ENCODE results near the gene ELMOD1. TPM values are rescaled to one million over a fixed set of nuclear protein-coding genes. Genes with fewer than 3 reads are reported as not detected.

ELMOD1 gene
- total RNA-seq, 2 experiments from 2014 or later: not detected

GRCh38 chr11:107587306-107587979 is 3.5 kb upstream of the ELMOD1 start:
- Mint-ChIP-seq H3K27ac (no peak overlapping the region), H3K4me1 (ENCODE audit: low read depth) (peaks cover 22% of the 10 kb centered on the region)
- POLR2A ChIA-PET: no interaction called here

GRCh38 chr11:107591378-107592230 is 657 bp downstream of the ELMOD1 start:
- ATAC-seq: peak; percentile 45
- H3K27me3 Mint-ChIP-seq (ENCODE audit: low read depth): peaks cover 77% of the 10 kb centered on the region
- DNase-seq: peak; percentile 27
- peaks cover 22% of the 10 kb centered on the region for H3K4me1 Mint-ChIP-seq (ENCODE audit: low read depth)
- H3K36me3 Mint-ChIP-seq (ENCODE audit: low read depth): no peaks in the 10 kb centered on the region
- H3K4me3 Mint-ChIP-seq: peak overlapping the region; percentile 68
- H3K27ac Mint-ChIP-seq: no peak overlapping the region
- ChIA-PET POLR2A (interaction anchor here (1.0 to 1.4 kb wide), 2 partner anchors 27 to 28 kb away, joined by 3 to 4 read pairs; no protein-coding TSS in a partner anchor), CTCF (interaction anchor here (1.0 to 2.2 kb wide), 3 partner anchors 19 to 98 kb away, joined by 3 to 5 read pairs (median 3); no protein-coding TSS in a partner anchor)
- no peaks in the 10 kb centered on the region for H3K9me3 Mint-ChIP-seq (ENCODE audit: insufficient read depth)

More at GRCh38 chr11:107587306-107587979, 3.5 kb upstream of the ELMOD1 start:
- ATAC-seq (no peak), DNase-seq (no peak)
- Mint-ChIP-seq H3K27me3 (ENCODE audit: low read depth) (peaks cover 68% of the 10 kb centered on the region), H3K9me3 (ENCODE audit: insufficient read depth) (no peaks in the 10 kb centered on the region), H3K4me3 (no peak overlapping the region), H3K36me3 (ENCODE audit: low read depth) (no peaks in the 10 kb centered on the region)
- CTCF ChIA-PET: interaction anchor here (1.8 kb wide), 1 partner anchor 24 kb away, joined by 4 read pairs; no protein-coding TSS in a partner anchor

- peaks cover 74% of the 10 kb centered on the region for H3K27me3 Mint-ChIP-seq (ENCODE audit: low read depth)
- ChIA-PET CTCF (interaction anchor here (1.0 to 2.2 kb wide), 3 partner anchors 20 to 97 kb away, joined by 3 to 5 read pairs (median 3); no protein-coding TSS in a partner anchor), POLR2A (interaction anchor here (1.0 to 1.4 kb wide), 2 partner anchors 27 to 29 kb away, joined by 3 to 4 read pairs; no protein-coding TSS in a partner anchor)
- H3K4me3 Mint-ChIP-seq: peak overlapping the region; percentile 68
- H3K27ac Mint-ChIP-seq: no peak overlapping the region
- no peak for ATAC-seq
- H3K36me3 Mint-ChIP-seq (ENCODE audit: low read depth): no peaks in the 10 kb centered on the region
- peaks cover 22% of the 10 kb centered on the region for H3K4me1 Mint-ChIP-seq (ENCODE audit: low read depth)
- DNase-seq: no peak
- H3K9me3 Mint-ChIP-seq (ENCODE audit: insufficient read depth): no peaks in the 10 kb centered on the region
Observed at GRCh38 chr11:107592231-107592590, 1.3 kb downstream of the ELMOD1 start.

- Mint-ChIP-seq H3K27me3 (ENCODE audit: low read depth) (peaks cover 72% of the 10 kb centered on the region), H3K36me3 (ENCODE audit: low read depth) (no peaks in the 10 kb centered on the region), H3K4me3 (no peak overlapping the region), H3K9me3 (ENCODE audit: insufficient read depth) (no peaks in the 10 kb centered on the region), H3K4me1 (ENCODE audit: low read depth) (peaks cover 22% of the 10 kb centered on the region), H3K27ac (no peak overlapping the region)
- ChIA-PET POLR2A (no interaction called here), CTCF (interaction anchor here (0.8 to 1.4 kb wide), 2 partner anchors 16 to 97 kb away, joined by 3 read pairs; no protein-coding TSS in a partner anchor)
- DNase-seq (no peak), ATAC-seq (no peak)
Observed at GRCh38 chr11:107592813-107593212, 1.9 kb downstream of the ELMOD1 start.

- POLR2A ChIA-PET: interaction anchor here (0.6 kb wide), 1 partner anchor 14 kb away, joined by 3 read pairs; no protein-coding TSS in a partner anchor
- CTCF ChIA-PET: interaction anchor here (1.4 kb wide), 1 partner anchor 95 kb away, joined by 3 read pairs; no protein-coding TSS in a partner anchor
- Mint-ChIP-seq H3K9me3 (ENCODE audit: insufficient read depth) (no peaks in the 10 kb centered on the region), H3K36me3 (ENCODE audit: low read depth) (no peaks in the 10 kb centered on the region), H3K4me1 (ENCODE audit: low read depth) (peaks cover 22% of the 10 kb centered on the region), H3K4me3 (no peak overlapping the region), H3K27me3 (ENCODE audit: low read depth) (peaks cover 72% of the 10 kb centered on the region), H3K27ac (no peak overlapping the region)
- no peak for ATAC-seq
- no peak for DNase-seq
Observed at GRCh38 chr11:107593951-107594350, 3.0 kb downstream of the ELMOD1 start.

GRCh38 chr11:107594736-107595135 is 3.8 kb downstream of the ELMOD1 start:
- Mint-ChIP-seq H3K36me3 (ENCODE audit: low read depth) (no peaks in the 10 kb centered on the region), H3K4me1 (ENCODE audit: low read depth) (peaks cover 21% of the 10 kb centered on the region), H3K27ac (no peak overlapping the region), H3K4me3 (no peak overlapping the region), H3K27me3 (ENCODE audit: low read depth) (peaks cover 64% of the 10 kb centered on the region), H3K9me3 (ENCODE audit: insufficient read depth) (no peaks in the 10 kb centered on the region)
- ChIA-PET POLR2A (no interaction called here), CTCF (no interaction called here)
- DNase-seq (no peak), ATAC-seq (no peak)

GRCh38 chr11:107598225-107599139 is 7.5 kb downstream of the ELMOD1 start:
- Mint-ChIP-seq H3K4me1 (ENCODE audit: low read depth) (no peaks in the 10 kb centered on the region), H3K36me3 (ENCODE audit: low read depth) (no peaks in the 10 kb centered on the region), H3K27ac (no peak overlapping the region), H3K27me3 (ENCODE audit: low read depth) (peaks cover 52% of the 10 kb centered on the region), H3K9me3 (ENCODE audit: insufficient read depth) (no peaks in the 10 kb centered on the region), H3K4me3 (no peak overlapping the region)
- DNase-seq: no peak
- ChIA-PET POLR2A (no interaction called here), CTCF (interaction anchor here (0.7 kb wide), 1 partner anchor 23 kb away, joined by 4 read pairs; no protein-coding TSS in a partner anchor)
- no peak for ATAC-seq

GRCh38 chr11:107605061-107606006 is 14.4 kb downstream of the ELMOD1 start:
- Mint-ChIP-seq H3K4me1 (ENCODE audit: low read depth) (no peaks in the 10 kb centered on the region), H3K9me3 (ENCODE audit: insufficient read depth) (no peaks in the 10 kb centered on the region), H3K36me3 (ENCODE audit: low read depth) (no peaks in the 10 kb centered on the region), H3K4me3 (no peak overlapping the region), H3K27ac (no peak overlapping the region), H3K27me3 (ENCODE audit: low read depth) (peaks cover 33% of the 10 kb centered on the region)
- CTCF ChIA-PET: interaction anchor here (0.9 kb wide), 1 partner anchor 42 kb away, joined by 4 read pairs; no protein-coding TSS in a partner anchor
- no peak for DNase-seq
- ATAC-seq: no peak
- POLR2A ChIA-PET: interaction anchor here (0.5 kb wide), 1 partner anchor 259 kb away, joined by 3 read pairs; no protein-coding TSS in a partner anchor

- Mint-ChIP-seq H3K36me3 (ENCODE audit: low read depth) (no peaks in the 10 kb centered on the region), H3K27me3 (ENCODE audit: low read depth) (peaks cover 31% of the 10 kb centered on the region)
Observed at GRCh38 chr11:107606141-107606540, 15.2 kb downstream of the ELMOD1 start.

GRCh38 chr11:107608809-107609208 is 17.9 kb downstream of the ELMOD1 start:
- DNase-seq: no peak
- Mint-ChIP-seq H3K27ac (no peak overlapping the region), H3K27me3 (ENCODE audit: low read depth) (peaks cover 31% of the 10 kb centered on the region), H3K9me3 (ENCODE audit: insufficient read depth) (no peaks in the 10 kb centered on the region), H3K36me3 (ENCODE audit: low read depth) (no peaks in the 10 kb centered on the region), H3K4me1 (ENCODE audit: low read depth) (no peaks in the 10 kb centered on the region), H3K4me3 (no peak overlapping the region)
- ChIA-PET POLR2A (no interaction called here), CTCF (interaction anchor here (0.9 kb wide), 1 partner anchor 9 kb away, joined by 3 read pairs; no protein-coding TSS in a partner anchor)
- no peak for ATAC-seq

More at GRCh38 chr11:107606141-107606540, 15.2 kb downstream of the ELMOD1 start:
- Mint-ChIP-seq H3K27ac (no peak overlapping the region), H3K4me3 (no peak overlapping the region), H3K4me1 (ENCODE audit: low read depth) (no peaks in the 10 kb centered on the region), H3K9me3 (ENCODE audit: insufficient read depth) (no peaks in the 10 kb centered on the region)
- ATAC-seq (no peak), DNase-seq (no peak)
- CTCF ChIA-PET: interaction anchor here (0.9 kb wide), 1 partner anchor 43 kb away, joined by 4 read pairs; no protein-coding TSS in a partner anchor
- POLR2A ChIA-PET: no interaction called here

All from activated CD8-positive, alpha-beta T cell treated with anti-CD3 and anti-CD28 coated beads, Interleukin-2, amount 10 ng/mL, durations not matched to agents 7 days and 5 days (primary cell).